HG03442 (cell line): Measurements from ENCODE around the gene EYA3.

Source experiments
- ATAC-seq: cut with Tn5 transposase; IDR thresholded peaks from one replicate; pipeline ENCODE4 v1.9.1; 2021; ENCODE audit warnings: mild to moderate bottlenecking, moderate library complexity; ENCODE audit not compliant: unreplicated experiment

The EYA3 gene

GRCh38 chr1:27973771-27974416 is 114.5 kb downstream of the EYA3 start:
- ATAC-seq, result no peak

GRCh38 chr1:27972141-27972540 is 116.3 kb downstream of the EYA3 start:
- no peak for ATAC-seq

GRCh38 chr1:27971674-27972073 is 116.7 kb downstream of the EYA3 start:
- ATAC-seq, result no peak

GRCh38 chr1:27970401-27970800 is 118.0 kb downstream of the EYA3 start:
- ATAC-seq, result no peak

GRCh38 chr1:27968692-27969091 is 119.7 kb downstream of the EYA3 start:
- no peak for ATAC-seq

GRCh38 chr1:27967884-27968466 is 120.4 kb downstream of the EYA3 start:
- ATAC-seq, result no peak

GRCh38 chr1:27967106-27967883 is 121.1 kb downstream of the EYA3 start:
- no peak for ATAC-seq

GRCh38 chr1:27966402-27967105 is 121.9 kb downstream of the EYA3 start:
- no peak for ATAC-seq

GRCh38 chr1:27963393-27963792 is 125.0 kb downstream of the EYA3 start:
- no peak for ATAC-seq

GRCh38 chr1:27961646-27962221 is 126.7 kb downstream of the EYA3 start:
- ATAC-seq, result no peak

GRCh38 chr1:27960762-27961645 is 127.4 kb downstream of the EYA3 start:
- no peak for ATAC-seq

- ATAC-seq, result peak; percentile 77
These were observed 128.4 kb downstream of the EYA3 start, which contains the start of gene XKR8 for GRCh38 chr1:27959792-27960603. XKR8 (plus strand) TSS chr1:27959973; CDS start chr1:27960070, 97 bp downstream.

- no peak for ATAC-seq
These were observed 129.9 kb downstream of the EYA3 start for GRCh38 chr1:27958513-27958912.

GRCh38 chr1:27957655-27958054 is 130.8 kb downstream of the EYA3 start:
- ATAC-seq, result no peak

GRCh38 chr1:27956761-27957160 is 131.6 kb downstream of the EYA3 start:
- no peak for ATAC-seq

- no peak for ATAC-seq
These were observed 133.3 kb downstream of the EYA3 start for GRCh38 chr1:27955076-27955475.

- ATAC-seq, result no peak
These were observed 134.2 kb downstream of the EYA3 start for GRCh38 chr1:27954186-27954585.

- no peak for ATAC-seq
These were observed 136.3 kb downstream of the EYA3 start for GRCh38 chr1:27952147-27952546.

- no peak for ATAC-seq
These were observed 137.0 kb downstream of the EYA3 start for GRCh38 chr1:27951396-27951795.
